Measurements from ENCODE around the gene CLCN5.

Gene CLCN5

DNA sequence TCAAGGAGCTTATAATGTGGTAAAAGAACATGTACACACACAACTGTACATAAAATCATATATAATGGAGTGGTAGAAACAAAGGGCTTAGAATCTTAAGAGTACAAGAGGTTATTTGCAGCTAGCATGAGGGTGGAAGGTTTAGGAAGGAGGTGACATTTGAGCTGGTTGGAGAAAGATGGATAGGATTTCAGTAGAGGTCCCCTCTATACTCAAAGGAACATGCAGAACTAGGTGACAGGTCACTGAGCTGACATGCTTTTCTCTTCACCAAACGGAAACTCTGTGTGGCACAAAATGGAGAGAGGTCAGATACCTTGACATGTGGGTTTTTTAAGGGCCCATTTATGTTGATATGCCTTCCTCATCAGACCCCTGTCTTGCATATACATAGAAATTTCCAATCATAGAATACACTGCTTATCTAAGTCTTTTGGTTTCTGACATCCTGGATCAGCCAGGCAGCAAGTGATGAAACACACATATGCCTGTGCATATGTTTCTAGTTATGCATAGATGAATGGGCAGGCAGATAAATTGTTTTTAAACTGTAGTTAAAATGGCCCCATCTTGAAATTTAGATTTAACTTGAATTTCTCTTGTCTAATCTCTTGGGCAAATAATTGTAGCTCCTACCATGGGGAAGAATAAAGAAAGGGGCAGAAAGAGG lies 29.3 kb downstream of the CLCN5 start:
- ChIA-PET POLR2A (no interaction called here), CTCF (no interaction called here)
- TF ChIP-seq, protein P1, sequence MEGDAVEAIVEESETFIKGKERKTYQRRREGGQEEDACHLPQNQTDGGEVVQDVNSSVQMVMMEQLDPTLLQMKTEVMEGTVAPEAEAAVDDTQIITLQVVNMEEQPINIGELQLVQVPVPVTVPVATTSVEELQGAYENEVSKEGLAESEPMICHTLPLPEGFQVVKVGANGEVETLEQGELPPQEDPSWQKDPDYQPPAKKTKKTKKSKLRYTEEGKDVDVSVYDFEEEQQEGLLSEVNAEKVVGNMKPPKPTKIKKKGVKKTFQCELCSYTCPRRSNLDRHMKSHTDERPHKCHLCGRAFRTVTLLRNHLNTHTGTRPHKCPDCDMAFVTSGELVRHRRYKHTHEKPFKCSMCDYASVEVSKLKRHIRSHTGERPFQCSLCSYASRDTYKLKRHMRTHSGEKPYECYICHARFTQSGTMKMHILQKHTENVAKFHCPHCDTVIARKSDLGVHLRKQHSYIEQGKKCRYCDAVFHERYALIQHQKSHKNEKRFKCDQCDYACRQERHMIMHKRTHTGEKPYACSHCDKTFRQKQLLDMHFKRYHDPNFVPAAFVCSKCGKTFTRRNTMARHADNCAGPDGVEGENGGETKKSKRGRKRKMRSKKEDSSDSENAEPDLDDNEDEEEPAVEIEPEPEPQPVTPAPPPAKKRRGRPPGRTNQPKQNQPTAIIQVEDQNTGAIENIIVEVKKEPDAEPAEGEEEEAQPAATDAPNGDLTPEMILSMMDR (IDR thresholded peaks at IDR 0.05; ENCODE audit: control extremely low read depth, extremely low read depth, low read depth, missing control alignments), result no peak
- no peak for DNase-seq (ENCODE audit: extremely low spot score)

DNA sequence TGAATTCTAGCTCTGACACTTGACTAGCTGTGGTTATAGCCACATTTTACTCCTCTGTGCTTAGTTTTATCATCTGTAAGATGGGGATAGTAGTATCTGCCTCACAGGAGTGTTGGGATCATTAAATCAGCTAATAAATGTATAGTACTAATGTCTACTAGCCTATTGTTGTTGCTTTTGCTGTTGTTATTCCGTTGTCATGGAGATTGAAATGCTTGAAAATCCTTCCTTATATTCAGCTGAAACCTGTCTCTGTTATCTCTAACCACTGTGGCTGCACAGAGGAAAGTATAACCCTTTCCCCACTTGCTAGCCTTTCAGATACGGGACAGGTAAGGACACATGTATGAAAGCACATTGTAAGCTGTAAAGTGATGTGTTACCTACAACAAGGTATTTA lies 33.9 kb downstream of the CLCN5 start:
- POLR2A ChIA-PET, result no interaction called here
- CTCF ChIA-PET, result interaction anchor here (1.4 kb wide), 1 partner anchor 15 kb away, joined by 4 read pairs; no protein-coding TSS in a partner anchor
- TF ChIP-seq, protein P1 (IDR thresholded peaks at IDR 0.05; ENCODE audit: control extremely low read depth, extremely low read depth, low read depth, missing control alignments), result no peak

DNA sequence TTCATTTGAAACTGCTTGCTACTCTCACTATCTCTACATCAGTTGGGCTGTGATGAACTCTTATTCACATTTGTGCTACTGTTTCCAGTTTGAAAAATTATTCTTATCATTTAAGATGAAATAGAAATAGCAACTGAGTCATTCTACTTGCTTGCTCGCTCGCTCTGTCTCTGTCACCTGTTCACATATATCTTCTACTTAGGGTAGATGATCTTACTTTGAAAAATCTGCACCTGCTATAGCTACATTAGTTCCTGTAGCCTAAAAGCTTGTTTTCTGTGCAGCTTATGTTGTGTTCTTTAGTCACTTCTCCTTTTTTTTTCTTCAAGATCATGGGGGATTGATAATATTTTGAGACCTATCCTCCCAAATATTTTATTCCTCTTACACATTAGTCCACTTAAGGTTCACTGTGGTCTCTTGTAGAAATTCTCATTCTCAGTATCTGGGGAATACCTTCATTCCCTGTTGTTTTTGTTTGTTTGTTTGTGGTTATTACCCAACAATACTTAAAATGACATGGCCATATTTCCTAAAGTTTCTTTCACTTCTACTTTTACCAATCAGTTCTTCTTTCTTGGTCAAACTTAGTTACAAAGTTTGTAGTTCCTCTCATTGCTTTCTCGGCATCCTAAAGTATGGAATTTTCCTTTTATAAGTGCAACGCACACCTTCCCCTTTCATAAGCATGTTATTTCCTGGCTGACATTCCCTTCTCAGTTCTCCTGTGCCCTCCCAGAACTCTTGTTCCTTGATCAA lies 36.5 kb downstream of the CLCN5 start:
- ChIA-PET POLR2A (no interaction called here), CTCF (no interaction called here)
- DNase-seq (ENCODE audit: extremely low spot score), result no peak
- TF ChIP-seq, protein P1 (IDR thresholded peaks at IDR 0.05; ENCODE audit: control extremely low read depth, extremely low read depth, low read depth, missing control alignments), result no peak

More for the DNA sequence above, 33.9 kb downstream of the CLCN5 start:
- no peak for DNase-seq (ENCODE audit: extremely low spot score)

DNA sequence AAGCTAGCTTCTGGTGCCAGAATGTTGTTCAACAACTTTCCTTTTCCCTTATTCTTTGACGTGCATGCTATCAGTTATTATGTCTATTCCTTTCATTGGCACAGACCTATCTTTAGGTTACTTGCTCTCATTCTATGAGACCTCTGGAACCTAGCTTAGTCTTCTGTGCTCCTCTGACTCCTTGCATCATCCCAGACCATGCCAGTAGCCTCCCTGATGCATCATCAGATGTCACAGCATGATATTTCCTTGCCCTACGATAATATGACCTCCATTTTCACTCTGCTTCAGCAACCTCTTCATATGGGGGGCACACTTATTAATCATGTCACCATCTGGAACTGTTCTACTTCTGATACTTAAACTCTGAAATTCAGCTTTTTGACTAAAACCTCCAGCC lies 37.2 kb downstream of the CLCN5 start:
- DNase-seq (ENCODE audit: extremely low spot score), result no peak
- POLR2A ChIA-PET, result no interaction called here
- TF ChIP-seq, protein P1 (IDR thresholded peaks at IDR 0.05; ENCODE audit: control extremely low read depth, extremely low read depth, low read depth, missing control alignments), result no peak
- CTCF ChIA-PET, result no interaction called here

DNA sequence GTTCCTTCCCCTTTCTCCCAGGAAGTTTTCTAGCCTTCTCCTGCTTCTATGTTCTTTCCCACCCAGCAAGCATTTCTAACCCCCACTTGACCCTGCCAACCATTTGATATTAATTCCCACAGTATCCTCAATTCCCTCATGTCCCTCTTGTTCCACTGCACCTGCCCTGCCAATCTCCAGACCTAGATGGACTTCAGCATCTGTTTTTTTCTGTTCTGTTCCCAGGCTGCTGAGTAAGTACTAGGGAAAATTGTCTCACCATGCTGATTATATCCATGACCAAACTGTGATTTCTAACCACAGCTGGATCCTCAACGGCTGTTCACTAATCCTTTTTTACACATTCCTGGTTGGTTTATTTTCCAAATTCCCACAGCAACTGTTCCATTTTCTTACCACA lies 37.7 kb downstream of the CLCN5 start:
- ChIA-PET CTCF (no interaction called here), POLR2A (no interaction called here)
- TF ChIP-seq, protein P1 (IDR thresholded peaks at IDR 0.05; ENCODE audit: control extremely low read depth, extremely low read depth, low read depth, missing control alignments), result no peak
- DNase-seq (ENCODE audit: extremely low spot score), result no peak

DNA sequence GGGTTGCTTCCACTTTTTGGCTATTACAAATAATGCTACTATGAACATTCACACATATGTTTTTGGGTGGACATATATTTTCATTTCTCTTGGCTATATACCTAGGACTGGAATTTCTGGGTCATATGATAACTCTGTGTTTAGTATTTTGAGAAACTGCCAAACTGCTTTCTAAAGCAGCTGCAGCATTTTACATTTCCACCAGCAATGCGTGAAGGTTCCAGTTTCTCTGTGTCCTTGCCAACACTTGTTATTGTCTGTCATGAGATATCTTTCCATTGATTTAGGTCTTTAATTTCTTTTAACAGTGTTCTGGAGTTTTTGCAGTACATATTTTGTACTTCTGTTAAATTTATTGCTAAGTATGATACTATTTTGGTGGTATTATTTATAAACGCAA lies 48.3 kb downstream of the CLCN5 start:
- POLR2A ChIA-PET, result no interaction called here
- no peak for DNase-seq (ENCODE audit: extremely low spot score)
- CTCF ChIA-PET, result interaction anchor here (1.3 kb wide), 1 partner anchor 51 kb away, joined by 3 read pairs; no protein-coding TSS in a partner anchor
- TF ChIP-seq, protein P1 (IDR thresholded peaks at IDR 0.05; ENCODE audit: control extremely low read depth, extremely low read depth, low read depth, missing control alignments), result no peak
